HUES6 (cell line): Measurements from ENCODE around the gene JAZF1.

ENCODE experiments used
- H3K27ac ChIP-seq: 2 replicates; pipeline ENCODE4 v1.7.0; 2013; ENCODE audit warnings: low read depth, mild to moderate bottlenecking, low read length, inconsistent platforms
- H3K27me3 ChIP-seq: 2 replicates; pipeline ENCODE4 v1.6.1; 2013; ENCODE audit warnings: low read length; ENCODE audit not compliant: control insufficient read depth, insufficient read depth
- H3K36me3 ChIP-seq: 2 replicates; pipeline ENCODE4 v1.6.1; 2013; ENCODE audit warnings: low read length; ENCODE audit not compliant: control insufficient read depth, insufficient read depth
- H3K4me1 ChIP-seq: 2 replicates; pipeline ENCODE4 v1.6.1; 2013; ENCODE audit warnings: low read length; ENCODE audit not compliant: control insufficient read depth, insufficient read depth
- H3K4me3 ChIP-seq: 2 replicates; pipeline ENCODE4 v1.5.1; 2013; ENCODE audit warnings: low read depth, low read length
- H3K9ac ChIP-seq: one replicate; pipeline ENCODE4 v1.6.1; 2013; ENCODE audit warnings: mild to moderate bottlenecking, low read length
- H3K9me3 ChIP-seq: 2 replicates; pipeline ENCODE4 v1.6.1; 2013; ENCODE audit warnings: low read depth, low read length; ENCODE audit not compliant: control insufficient read depth, insufficient read depth

JAZF1 gene

GRCh38 chr7:28038175-28038797, 142.3 kb downstream of the JAZF1 start:
- Histone ChIP-seq H3K9me3 (no peaks in the 10 kb centered on the region), H3K9ac (no peak overlapping the region), H3K4me3 (no peak overlapping the region), H3K4me1 (peaks cover 18% of the 10 kb centered on the region), H3K36me3 (no peaks in the 10 kb centered on the region), H3K27me3 (no peaks in the 10 kb centered on the region), H3K27ac (no peak overlapping the region)

GRCh38 chr7:28037220-28038010, 143.2 kb downstream of the JAZF1 start:
- Histone ChIP-seq H3K4me1 (peaks cover 25% of the 10 kb centered on the region), H3K27ac (no peak overlapping the region), H3K9ac (no peak overlapping the region), H3K27me3 (no peaks in the 10 kb centered on the region), H3K36me3 (no peaks in the 10 kb centered on the region), H3K4me3 (no peak overlapping the region), H3K9me3 (no peaks in the 10 kb centered on the region)

GRCh38 chr7:28036696-28037095, 143.9 kb downstream of the JAZF1 start:
- Histone ChIP-seq H3K9ac (no peak overlapping the region), H3K27ac (no peak overlapping the region), H3K9me3 (no peaks in the 10 kb centered on the region), H3K27me3 (no peaks in the 10 kb centered on the region), H3K4me1 (peaks cover 27% of the 10 kb centered on the region), H3K36me3 (no peaks in the 10 kb centered on the region), H3K4me3 (no peak overlapping the region)

- Histone ChIP-seq H3K4me1 (peaks cover 27% of the 10 kb centered on the region), H3K36me3 (no peaks in the 10 kb centered on the region), H3K9ac (no peak overlapping the region), H3K4me3 (no peak overlapping the region), H3K27ac (no peak overlapping the region), H3K27me3 (no peaks in the 10 kb centered on the region), H3K9me3 (no peaks in the 10 kb centered on the region)
These were observed 147.2 kb downstream of the JAZF1 start for GRCh38 chr7:28033386-28033785.

- Histone ChIP-seq H3K4me3 (no peak overlapping the region), H3K27ac (no peak overlapping the region), H3K9me3 (no peaks in the 10 kb centered on the region), H3K4me1 (peaks cover 24% of the 10 kb centered on the region), H3K36me3 (no peaks in the 10 kb centered on the region), H3K9ac (no peak overlapping the region), H3K27me3 (no peaks in the 10 kb centered on the region)
These were observed 147.7 kb downstream of the JAZF1 start for GRCh38 chr7:28032738-28033380.

GRCh38 chr7:28029051-28029450, 151.5 kb downstream of the JAZF1 start:
- H3K9ac ChIP-seq, result no peak overlapping the region
- H3K36me3 ChIP-seq, result no peaks in the 10 kb centered on the region
- H3K9me3 ChIP-seq, result no peaks in the 10 kb centered on the region
- no peak overlapping the region for H3K4me3 ChIP-seq
- no peak overlapping the region for H3K27ac ChIP-seq
- peaks cover 15% of the 10 kb centered on the region; the same call in 1 of the 2 replicates for H3K4me1 ChIP-seq
- no peaks in the 10 kb centered on the region for H3K27me3 ChIP-seq

GRCh38 chr7:28028471-28028870, 152.1 kb downstream of the JAZF1 start:
- H3K9me3 ChIP-seq, result no peaks in the 10 kb centered on the region
- 0 out of 2 replicates have a peak, but pooled peaks cover 11% of the 10 kb centered on the region for H3K4me1 ChIP-seq
- no peak overlapping the region for H3K9ac ChIP-seq
- no peak overlapping the region for H3K27ac ChIP-seq
- no peak overlapping the region for H3K4me3 ChIP-seq
- H3K36me3 ChIP-seq, result no peaks in the 10 kb centered on the region
- H3K27me3 ChIP-seq, result no peaks in the 10 kb centered on the region

GRCh38 chr7:28026237-28026636, 154.4 kb downstream of the JAZF1 start:
- Histone ChIP-seq H3K4me1 (no peaks in the 10 kb centered on the region), H3K36me3 (no peaks in the 10 kb centered on the region), H3K9me3 (no peaks in the 10 kb centered on the region), H3K4me3 (no peak overlapping the region), H3K9ac (no peak overlapping the region), H3K27me3 (no peaks in the 10 kb centered on the region), H3K27ac (no peak overlapping the region)

GRCh38 chr7:28024786-28025334, 155.7 kb downstream of the JAZF1 start:
- Histone ChIP-seq H3K4me3 (no peak overlapping the region), H3K27me3 (no peaks in the 10 kb centered on the region), H3K9me3 (no peaks in the 10 kb centered on the region), H3K9ac (no peak overlapping the region), H3K36me3 (no peaks in the 10 kb centered on the region), H3K27ac (no peak overlapping the region), H3K4me1 (peaks cover 3% of the 10 kb centered on the region)

GRCh38 chr7:28020302-28020940, 160.2 kb downstream of the JAZF1 start:
- H3K4me1 ChIP-seq, result peaks cover 5% of the 10 kb centered on the region
- no peak overlapping the region for H3K27ac ChIP-seq
- no peaks in the 10 kb centered on the region for H3K27me3 ChIP-seq
- H3K9ac ChIP-seq, result no peak overlapping the region
- H3K4me3 ChIP-seq, result no peak overlapping the region
- peaks cover 3% of the 10 kb centered on the region; the same call in 1 of the 2 replicates for H3K9me3 ChIP-seq
- H3K36me3 ChIP-seq, result no peaks in the 10 kb centered on the region
